ENCODE data around the gene NETO1.

The NETO1 gene

GRCh38 chr18:72846736-72847533 lies 20.9 kb downstream of the NETO1 start:
- in situ Hi-C loops (cut with MboI; ENCODE audit: low sequenced_read_pairs) = no loop called here

GRCh38 chr18:72843743-72844142 lies 24.0 kb downstream of the NETO1 start:
- in situ Hi-C loops (cut with MboI; ENCODE audit: low sequenced_read_pairs) = no loop called here

DNA sequence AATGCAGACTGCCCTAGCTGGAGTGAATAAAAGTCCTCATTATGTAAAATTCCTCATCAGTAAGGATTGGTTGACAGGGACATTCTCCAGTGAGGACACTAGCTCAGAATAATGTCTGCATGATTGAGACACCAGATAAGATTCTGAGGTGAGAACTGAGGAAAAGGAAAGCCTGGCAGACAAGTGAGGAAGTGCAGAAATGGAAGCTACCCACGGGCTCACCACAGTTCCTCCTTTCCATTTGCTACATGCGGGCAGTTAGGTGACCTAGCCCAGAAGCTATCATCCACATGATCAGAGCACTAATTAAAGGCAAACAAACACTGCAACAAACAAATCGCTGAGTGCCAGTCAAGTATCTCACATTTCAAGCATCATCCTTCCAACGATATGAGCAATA lies 27.7 kb downstream of the NETO1 start:
- in situ Hi-C loops (cut with MboI; ENCODE audit: low sequenced_read_pairs) = no loop called here

GRCh38 chr18:72834731-72835130 lies 33.1 kb downstream of the NETO1 start:
- in situ Hi-C loops (cut with MboI; ENCODE audit: low sequenced_read_pairs) = no loop called here

- in situ Hi-C loops (cut with MboI; ENCODE audit: low sequenced_read_pairs) = no loop called here
These were observed 34.3 kb downstream of the NETO1 start for GRCh38 chr18:72833471-72833870.

DNA sequence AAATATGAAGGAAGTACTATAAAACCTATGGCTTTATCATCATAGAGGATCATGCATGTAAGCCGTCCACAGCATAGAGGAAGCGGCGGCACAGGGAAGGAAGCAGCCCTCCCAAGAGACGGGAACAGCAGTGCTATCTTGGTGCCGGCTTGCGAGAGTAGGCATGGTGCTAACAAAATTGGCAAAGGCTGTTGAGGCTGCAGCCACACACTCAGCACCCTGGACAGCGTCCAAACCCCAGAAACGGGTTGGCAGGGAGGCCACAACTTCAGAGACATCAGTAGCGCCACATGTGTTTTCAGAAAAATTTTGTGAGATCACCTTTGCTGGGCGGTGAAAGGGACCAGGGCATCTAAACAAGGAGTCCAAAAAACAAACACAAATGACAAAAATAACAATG lies 37.7 kb downstream of the NETO1 start:
- in situ Hi-C loops (cut with MboI; ENCODE audit: low sequenced_read_pairs) = no loop called here

DNA sequence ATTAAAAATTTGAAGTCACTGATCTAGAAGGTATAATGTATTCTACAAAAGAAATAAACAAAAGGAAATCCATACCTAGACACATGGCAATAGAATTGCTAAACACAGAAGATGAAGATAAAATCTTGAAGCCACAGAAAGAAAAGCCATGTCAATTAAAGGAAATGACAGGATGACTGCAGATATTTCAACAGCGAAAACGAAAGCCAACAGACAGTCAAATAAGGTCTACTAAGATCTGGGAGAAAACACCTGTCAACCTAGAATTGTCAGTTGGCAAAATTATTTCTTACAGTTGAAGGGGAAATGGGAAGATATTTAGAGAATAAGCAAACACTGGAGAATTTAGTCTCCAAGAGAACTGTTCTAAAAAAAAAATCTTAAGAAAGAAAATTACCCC lies 39.2 kb downstream of the NETO1 start:
- in situ Hi-C loops (cut with MboI; ENCODE audit: low sequenced_read_pairs) = no loop called here

GRCh38 chr18:72826736-72827135 lies 41.1 kb downstream of the NETO1 start:
- in situ Hi-C loops (cut with MboI; ENCODE audit: low sequenced_read_pairs) = no loop called here

DNA sequence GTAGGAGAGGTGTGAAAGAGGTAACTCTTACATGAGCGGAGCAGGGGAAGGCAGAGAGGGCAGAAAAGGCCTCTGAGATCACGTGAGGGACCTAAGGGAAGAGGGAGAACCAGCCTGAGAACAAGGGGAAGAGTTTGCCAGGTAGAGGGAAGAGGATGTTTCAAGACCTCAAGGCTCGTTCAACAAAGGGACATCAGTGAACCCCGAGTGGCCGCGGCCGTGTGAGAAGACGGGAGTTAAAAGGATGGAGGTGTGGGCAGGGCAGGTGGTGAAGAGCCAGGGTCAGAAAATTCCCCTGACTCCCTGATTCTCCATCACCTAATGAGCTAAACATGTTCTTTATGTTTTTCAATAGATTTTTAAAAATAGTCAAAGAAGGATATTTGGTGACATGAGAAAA lies 44.4 kb downstream of the NETO1 start:
- in situ Hi-C loops (cut with MboI; ENCODE audit: low sequenced_read_pairs) = no loop called here

- in situ Hi-C loops (cut with MboI; ENCODE audit: low sequenced_read_pairs) = no loop called here
These were observed 45.6 kb downstream of the NETO1 start for GRCh38 chr18:72822202-72822601.

DNA sequence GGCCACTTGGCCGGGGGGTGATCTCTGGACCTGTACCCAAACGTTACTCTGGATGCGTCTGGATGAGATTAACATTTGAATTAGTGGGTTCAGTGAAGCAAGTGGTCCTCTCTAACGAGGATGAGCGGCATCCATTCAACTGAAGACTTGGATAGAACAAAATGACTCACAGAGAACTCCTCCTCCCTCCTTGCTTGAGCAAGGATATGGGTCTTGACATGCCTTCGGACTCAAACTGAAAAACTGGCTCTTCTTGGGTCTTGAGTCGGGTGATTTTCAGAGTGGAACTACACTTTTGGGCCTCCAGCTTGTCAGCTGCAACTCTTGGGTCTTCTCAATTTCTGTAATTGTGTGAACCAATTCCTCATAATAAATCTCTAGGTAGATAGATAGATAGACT lies 47.2 kb downstream of the NETO1 start:
- in situ Hi-C loops (cut with MboI; ENCODE audit: low sequenced_read_pairs) = no loop called here

- in situ Hi-C loops (cut with MboI; ENCODE audit: low sequenced_read_pairs) = no loop called here
These were observed 48.7 kb downstream of the NETO1 start for GRCh38 chr18:72819050-72819449.

DNA sequence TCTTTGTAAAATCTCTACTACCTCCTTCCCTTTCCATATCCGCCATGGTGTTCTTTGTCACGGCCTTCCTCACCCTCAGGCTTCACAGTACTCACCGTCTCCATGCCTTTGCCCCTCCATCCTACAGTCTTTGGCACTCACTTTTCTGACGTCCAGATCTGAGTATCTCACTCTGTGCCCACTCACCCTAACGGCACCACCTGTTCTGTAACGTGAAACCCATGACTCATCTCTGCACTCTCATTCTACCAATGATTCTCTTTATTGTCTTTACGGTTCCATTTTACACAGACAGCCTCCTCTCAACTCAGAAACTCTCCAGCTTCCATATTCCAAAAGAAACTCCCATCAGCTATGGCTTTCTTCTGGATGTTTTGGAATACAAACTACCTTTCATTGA lies 56.7 kb downstream of the NETO1 start:
- in situ Hi-C loops (cut with MboI; ENCODE audit: low sequenced_read_pairs) = no loop called here

DNA sequence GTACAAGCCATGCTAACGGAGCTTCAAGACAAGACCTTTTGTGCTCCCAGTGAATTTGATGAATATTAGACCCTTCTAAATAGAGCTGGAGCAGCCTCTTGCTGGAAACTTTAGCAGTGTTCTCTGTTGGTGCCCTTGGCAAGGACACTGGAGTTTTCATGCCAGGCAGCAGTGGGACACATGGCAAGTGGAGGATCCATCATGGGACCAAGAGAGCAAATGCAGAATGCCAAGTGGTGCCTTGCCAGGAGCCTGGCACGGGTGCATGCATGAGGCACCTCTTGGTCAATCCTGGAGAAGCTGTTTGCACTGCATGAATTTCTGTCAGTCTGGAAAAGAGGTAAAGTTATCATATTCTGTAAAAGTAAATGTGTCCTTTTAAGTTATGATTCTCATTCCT lies 59.1 kb downstream of the NETO1 start:
- in situ Hi-C loops (cut with MboI; ENCODE audit: low sequenced_read_pairs) = no loop called here

- in situ Hi-C loops (cut with MboI; ENCODE audit: low sequenced_read_pairs) = no loop called here
These were observed 68.7 kb downstream of the NETO1 start for GRCh38 chr18:72799106-72799505.

DNA sequence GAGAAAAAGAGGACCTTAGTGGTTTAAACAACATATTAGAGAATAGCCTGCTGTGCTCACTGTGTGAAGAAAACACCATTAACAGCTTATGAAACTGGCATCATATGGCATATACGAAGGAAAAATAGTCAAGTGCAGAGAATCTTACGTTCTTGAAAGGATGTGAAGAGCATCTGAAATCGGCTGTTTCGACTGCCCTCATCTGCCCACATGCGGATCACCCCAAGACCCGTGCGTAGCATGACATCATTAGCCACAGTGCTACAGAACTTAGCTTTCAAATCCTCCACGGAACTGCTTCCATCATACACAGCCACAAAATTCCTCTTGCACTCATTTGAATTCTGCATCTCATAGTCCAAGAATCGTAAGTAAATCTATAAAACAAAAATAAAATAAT lies 84.3 kb downstream of the NETO1 start:
- in situ Hi-C loops (cut with MboI; ENCODE audit: low sequenced_read_pairs) = no loop called here

DNA sequence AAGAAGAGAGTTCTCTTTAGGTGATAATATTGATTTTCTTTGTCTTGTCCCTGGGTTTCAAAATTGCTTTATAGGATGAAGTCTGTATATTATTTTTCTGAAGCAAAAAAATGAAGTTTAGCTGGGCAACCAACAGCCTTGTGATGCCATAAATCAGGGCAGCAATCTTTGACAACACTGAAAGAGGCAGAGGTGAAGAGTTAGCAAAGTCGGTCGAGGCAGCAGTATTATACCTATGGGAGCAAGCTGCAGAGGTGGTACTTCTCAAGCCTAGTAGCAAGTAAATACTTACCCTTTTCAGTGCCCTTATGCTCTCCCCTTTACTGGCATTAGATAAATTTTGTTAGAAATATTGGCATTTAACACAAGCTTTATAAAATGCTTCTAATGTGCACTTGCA lies 92.9 kb downstream of the NETO1 start:
- in situ Hi-C loops (cut with MboI; ENCODE audit: low sequenced_read_pairs) = loop anchor here (25.0 kb wide), 1 partner anchor 1062 kb away; no protein-coding TSS in a partner anchor

GRCh38 chr18:72772916-72773315 lies 94.9 kb downstream of the NETO1 start:
- in situ Hi-C loops (cut with MboI; ENCODE audit: low sequenced_read_pairs) = loop anchor here (25.0 kb wide), 1 partner anchor 1064 kb away; no protein-coding TSS in a partner anchor

- in situ Hi-C loops (cut with MboI; ENCODE audit: low sequenced_read_pairs) = loop anchor here (25.0 kb wide), 1 partner anchor 1069 kb away; no protein-coding TSS in a partner anchor
These were observed 99.0 kb downstream of the NETO1 start for GRCh38 chr18:72768681-72769229.

DNA sequence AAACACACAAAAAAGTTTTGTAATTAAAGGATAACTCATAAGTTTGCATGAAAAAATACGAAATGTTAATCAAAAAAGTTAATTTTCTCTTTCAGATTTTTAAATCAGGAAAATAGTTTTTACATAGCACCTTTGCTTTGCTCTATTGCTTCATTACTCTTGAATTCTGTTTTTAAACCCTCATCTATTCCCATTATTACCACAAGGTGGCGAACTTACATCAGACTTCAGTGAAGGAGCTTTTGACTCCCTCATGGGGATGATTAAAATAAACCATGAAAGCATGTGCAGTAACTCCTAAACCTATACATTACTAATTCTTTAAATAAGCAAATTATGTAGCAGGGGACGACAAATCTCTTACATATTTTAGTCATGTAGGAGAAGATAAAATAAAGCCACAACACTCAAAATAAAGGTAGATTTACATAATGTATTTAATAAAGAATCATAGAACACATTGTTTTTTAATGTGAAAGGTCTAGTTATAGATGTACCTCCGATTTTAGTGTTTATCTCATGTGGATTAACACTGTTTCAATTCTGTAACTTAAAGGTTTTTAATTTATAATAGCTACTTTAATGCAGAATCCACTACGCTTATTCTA lies 105.2 kb downstream of the NETO1 start:
- in situ Hi-C loops (cut with MboI; ENCODE audit: low sequenced_read_pairs) = loop anchor here (25.0 kb wide), 1 partner anchor 1075 kb away; no protein-coding TSS in a partner anchor

DNA sequence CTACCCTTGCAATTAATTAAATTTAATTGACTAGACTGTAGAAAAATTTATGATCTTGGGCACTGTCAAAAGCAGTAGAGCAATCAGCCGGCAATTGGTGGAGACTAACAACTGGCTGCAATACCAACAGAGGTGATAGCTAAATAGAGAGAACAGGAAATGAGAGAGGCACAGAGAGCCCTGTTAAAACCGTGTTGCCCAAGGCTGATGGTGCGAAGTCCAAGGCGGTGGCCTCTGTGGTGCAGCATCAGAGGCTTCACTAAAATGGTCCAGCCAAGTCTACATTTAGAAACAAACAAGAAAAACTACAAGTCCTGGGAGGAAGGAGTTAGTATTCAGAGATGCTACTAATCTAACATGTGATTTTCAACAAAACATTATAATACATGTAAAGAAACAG lies 115.6 kb downstream of the NETO1 start:
- in situ Hi-C loops (cut with MboI; ENCODE audit: low sequenced_read_pairs) = loop anchor here (25.0 kb wide), 1 partner anchor 1085 kb away; no protein-coding TSS in a partner anchor

- in situ Hi-C loops (cut with MboI; ENCODE audit: low sequenced_read_pairs) = no loop called here
These were observed 125.8 kb downstream of the NETO1 start for GRCh38 chr18:72742002-72742401.
